Karpas-422 (cell line): Measurements from ENCODE around the gene KIF6. TPM values are rescaled to one million over a fixed set of nuclear protein-coding genes. Genes with fewer than 3 reads are reported as not detected.

Experiments used
- DNase-seq: peaks from one replicate; pipeline ENCODE4 v3.0.0-alpha.2; 2015
- H2AFZ ChIP-seq: fragments of 200-600 bp; sonication (generic); 2 replicates; pipeline ENCODE4 v1.6.1; 2014; ENCODE audit warnings: antibody characterized with exemption, low read length, mixed read lengths
- H3K27ac ChIP-seq: fragments of 200-600 bp; sonication (generic); 2 replicates; pipeline ENCODE4 v1.5.1; 2014; ENCODE audit warnings: mild to moderate bottlenecking, low read length, moderate library complexity
- H3K27me3 ChIP-seq: fragments of 200-600 bp; sonication (generic); 2 replicates; pipeline ENCODE4 v1.6.1; 2014; ENCODE audit warnings: low read length, mixed read lengths
- H3K36me3 ChIP-seq: fragments of 200-600 bp; sonication (generic); 2 replicates; pipeline ENCODE4 v1.6.1; 2014; ENCODE audit warnings: low read length, mixed read lengths; ENCODE audit not compliant: insufficient read depth
- H3K4me1 ChIP-seq: fragments of 200-600 bp; sonication (generic); 2 replicates; pipeline ENCODE4 v1.6.1; 2014; ENCODE audit warnings: mild to moderate bottlenecking, low read length, mixed read lengths
- H3K4me2 ChIP-seq: fragments of 200-600 bp; sonication (generic); 2 replicates; pipeline ENCODE4 v1.6.1; 2014; ENCODE audit warnings: low read length, low read depth, mild to moderate bottlenecking; ENCODE audit not compliant: poor library complexity, severe bottlenecking
- H3K4me3 ChIP-seq: fragments of 200-600 bp; sonication (generic); 2 replicates; pipeline ENCODE4 v1.5.1; 2014; ENCODE audit warnings: mild to moderate bottlenecking, antibody characterized with exemption, low read length, mixed read lengths
- H3K79me2 ChIP-seq: fragments of 200-600 bp; sonication (generic); 2 replicates; pipeline ENCODE4 v1.6.1; 2014; ENCODE audit warnings: mild to moderate bottlenecking, low read length, mixed read lengths
- H3K9ac ChIP-seq: fragments of 200-600 bp; sonication (generic); 2 replicates; pipeline ENCODE4 v1.6.0; 2014; ENCODE audit warnings: low read length
- H3K9me2 ChIP-seq: fragments of 200-600 bp; sonication (generic), shearing (Covaris generic); replicated peaks from 2 replicates; pipeline ENCODE4 v1.6.0; 2014; ENCODE audit warnings: mild to moderate bottlenecking, low read length, moderate library complexity; ENCODE audit not compliant: insufficient read depth
- H3K9me3 ChIP-seq: fragments of 300-700, 200-600 bp; sonication (generic); 2 replicates; pipeline ENCODE4 v1.6.1; 2014; ENCODE audit warnings: low read length, mixed read lengths
- H4K20me1 ChIP-seq: fragments of 200-600 bp; sonication (generic); 2 replicates; pipeline ENCODE4 v1.6.1; 2014; ENCODE audit warnings: mild to moderate bottlenecking, antibody characterized with exemption, low read length, low read depth; ENCODE audit not compliant: insufficient read depth
- total RNA-seq: library from RNA; depleted of rRNA; stranded (reverse); fragments of >200 nt; shearing (Covaris generic); gene quantifications from 2 replicates; pipeline ENCODE4 v1.2.3, GENCODE V29; 2014; ENCODE audit warnings: low replicate concordance

Gene KIF6
- total RNA-seq, 1 experiment from 2014 or later: not detected

DNA sequence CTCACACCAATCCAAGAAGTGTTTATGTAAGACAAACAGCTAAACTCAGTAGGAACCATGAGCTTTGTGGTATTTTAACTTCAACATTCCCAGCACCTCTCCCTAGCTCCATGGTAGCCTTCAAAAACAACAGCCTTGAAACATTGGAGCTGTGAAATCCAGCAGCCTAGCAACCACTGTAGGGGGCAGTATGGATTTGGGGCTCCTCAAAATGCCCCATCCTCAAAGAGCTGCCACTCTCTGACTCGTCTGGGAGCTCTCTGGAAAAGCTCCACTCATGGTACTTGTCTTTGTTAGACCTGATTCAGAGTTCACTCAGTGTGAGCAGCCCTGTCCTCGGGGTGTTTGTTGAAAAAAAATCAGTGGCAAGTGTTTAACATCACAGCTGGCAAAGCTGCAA, 82.9 kb downstream of the KIF6 start:
- Histone ChIP-seq H3K79me2 (no peaks in the 10 kb centered on the region), H3K36me3 (no peaks in the 10 kb centered on the region), H3K27ac (no peak overlapping the region), H2AFZ (no peak overlapping the region), H4K20me1 (no peaks in the 10 kb centered on the region), H3K4me3 (no peak overlapping the region), H3K9ac (no peak overlapping the region), H3K4me1 (no peaks in the 10 kb centered on the region), H3K9me2 (no peaks in the 10 kb centered on the region), H3K27me3 (no peaks in the 10 kb centered on the region), H3K4me2 (no peak overlapping the region), H3K9me3 (no peaks in the 10 kb centered on the region)
- no peak for DNase-seq

DNA sequence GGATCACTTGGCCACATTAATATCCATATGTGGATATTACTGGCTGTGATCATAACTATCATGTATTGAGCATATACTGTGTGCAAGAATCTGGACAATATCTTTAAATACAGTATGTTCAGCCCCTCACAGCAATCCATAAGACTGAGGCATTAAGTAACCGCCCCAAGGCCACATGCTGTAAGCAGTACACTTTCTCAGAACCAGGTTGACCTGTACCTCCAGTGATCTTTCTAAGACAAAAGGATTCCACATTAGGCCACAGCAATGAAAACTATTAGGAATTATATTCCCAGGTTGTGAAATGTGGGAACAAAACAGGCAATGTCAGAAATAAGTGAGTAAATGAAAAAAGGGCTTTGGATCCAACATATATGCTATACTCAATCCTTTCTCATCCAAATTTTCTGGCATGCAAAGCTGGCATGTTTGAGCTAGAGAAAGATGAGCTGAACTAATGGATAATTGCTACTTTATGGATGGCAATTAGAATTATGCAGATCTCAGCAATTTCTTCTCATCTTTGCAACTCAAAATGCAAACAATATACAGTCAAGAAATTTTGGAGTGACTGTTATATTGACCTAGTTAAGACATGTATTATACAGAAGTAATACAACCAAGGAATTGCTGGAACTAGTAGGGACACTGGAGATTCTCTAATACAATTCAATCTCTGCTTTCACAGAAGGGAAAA, 86.9 kb downstream of the KIF6 start:
- no peaks in the 10 kb centered on the region for H3K27me3 ChIP-seq
- H3K9me2 ChIP-seq: no peaks in the 10 kb centered on the region
- H3K4me1 ChIP-seq: no peaks in the 10 kb centered on the region
- no peaks in the 10 kb centered on the region for H3K36me3 ChIP-seq
- no peak overlapping the region for H3K4me3 ChIP-seq
- no peak overlapping the region for H3K9ac ChIP-seq
- H3K27ac ChIP-seq: no peak overlapping the region
- H3K4me2 ChIP-seq: no peak overlapping the region
- no peaks in the 10 kb centered on the region for H3K9me3 ChIP-seq
- H4K20me1 ChIP-seq: no peaks in the 10 kb centered on the region
- H3K79me2 ChIP-seq: no peaks in the 10 kb centered on the region
- H2AFZ ChIP-seq: no peak overlapping the region
- DNase-seq: no peak

DNA sequence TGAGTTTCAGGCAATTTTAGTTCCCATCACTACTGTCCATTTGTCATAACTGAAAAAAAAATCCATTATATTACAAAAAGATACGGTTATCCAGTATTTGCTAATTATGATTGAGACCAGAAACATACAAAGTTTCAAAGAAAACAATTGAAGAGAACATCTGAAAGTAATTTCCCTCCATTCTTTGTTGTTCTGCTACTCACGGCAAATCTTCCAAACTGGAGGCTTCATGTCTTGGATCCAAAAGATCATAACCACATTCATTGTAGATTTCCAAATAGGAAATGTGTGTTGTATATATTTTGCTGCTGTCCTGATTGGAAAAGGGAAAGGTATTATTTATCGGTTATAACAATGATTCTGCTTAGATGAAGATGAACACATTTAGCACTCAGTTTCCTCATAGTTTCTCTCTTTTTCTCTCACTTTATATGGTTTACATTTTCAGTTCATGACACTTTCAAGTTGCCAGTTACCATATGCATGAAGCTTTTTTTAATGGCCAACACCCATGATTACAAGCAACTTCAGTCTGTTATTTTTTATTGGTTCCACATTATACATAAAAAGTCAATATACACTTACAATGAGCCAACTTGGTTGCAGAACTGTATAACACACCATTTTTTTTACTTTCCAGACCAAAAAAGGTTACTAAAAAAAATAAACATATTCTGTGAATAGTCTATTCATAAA, 90.4 kb downstream of the KIF6 start:
- no peak overlapping the region for H3K27ac ChIP-seq
- DNase-seq: no peak
- H3K36me3 ChIP-seq: no peaks in the 10 kb centered on the region
- H3K9me2 ChIP-seq: no peaks in the 10 kb centered on the region
- no peak overlapping the region for H3K4me2 ChIP-seq
- no peaks in the 10 kb centered on the region for H4K20me1 ChIP-seq
- H3K79me2 ChIP-seq: no peaks in the 10 kb centered on the region
- no peaks in the 10 kb centered on the region for H3K27me3 ChIP-seq
- H3K9ac ChIP-seq: no peak overlapping the region
- H2AFZ ChIP-seq: no peak overlapping the region
- no peaks in the 10 kb centered on the region for H3K4me1 ChIP-seq
- H3K9me3 ChIP-seq: no peaks in the 10 kb centered on the region
- no peak overlapping the region for H3K4me3 ChIP-seq

DNA sequence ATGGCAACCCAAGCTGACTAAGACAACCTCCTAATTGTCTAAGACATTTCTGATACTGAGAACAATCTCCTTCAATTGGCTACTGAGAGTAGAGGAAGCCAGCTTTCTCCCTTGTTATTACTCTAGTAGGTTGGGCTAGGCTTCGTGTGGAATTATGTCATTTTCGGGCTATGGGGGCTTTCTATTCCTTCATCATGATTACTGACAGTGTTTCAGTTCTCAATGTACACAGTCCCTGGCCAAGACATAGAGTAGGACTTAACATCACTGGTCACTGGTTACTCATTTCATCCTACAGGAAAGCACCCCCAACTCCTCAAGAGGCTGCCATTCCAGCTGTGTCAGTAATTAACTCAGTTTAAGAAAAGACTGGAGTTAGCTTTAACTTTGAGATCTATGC, 100.0 kb downstream of the KIF6 start:
- H3K36me3 ChIP-seq: no peaks in the 10 kb centered on the region

DNA sequence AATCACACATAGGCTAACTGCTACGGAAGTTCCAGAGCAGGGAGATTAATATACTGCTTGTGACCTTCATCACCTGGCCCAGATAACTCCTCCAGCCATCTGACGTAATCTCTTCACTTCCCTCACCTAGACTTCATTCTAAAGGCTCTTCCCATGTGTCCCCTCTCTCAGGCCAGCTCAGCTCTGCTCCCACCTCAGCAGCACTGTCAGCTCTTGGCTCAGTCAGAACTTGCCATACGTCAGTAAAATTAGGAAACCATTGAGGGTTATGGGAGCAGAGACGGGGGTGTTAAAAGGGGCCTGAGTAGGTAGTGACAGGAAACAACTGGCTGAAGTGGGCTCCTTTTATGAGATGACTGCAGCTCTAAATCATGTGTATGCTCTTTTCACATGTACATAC, 101.5 kb downstream of the KIF6 start:
- H3K36me3 ChIP-seq: no peaks in the 10 kb centered on the region
- no peaks in the 10 kb centered on the region for H3K79me2 ChIP-seq
- H3K9me3 ChIP-seq: no peaks in the 10 kb centered on the region
- H3K4me2 ChIP-seq: no peak overlapping the region
- H3K9ac ChIP-seq: no peak overlapping the region
- no peak overlapping the region for H3K27ac ChIP-seq
- H4K20me1 ChIP-seq: no peaks in the 10 kb centered on the region
- no peak overlapping the region for H2AFZ ChIP-seq
- no peak for DNase-seq
- no peaks in the 10 kb centered on the region for H3K4me1 ChIP-seq
- H3K4me3 ChIP-seq: no peak overlapping the region
- no peaks in the 10 kb centered on the region for H3K27me3 ChIP-seq
- H3K9me2 ChIP-seq: no peaks in the 10 kb centered on the region

More for the DNA sequence above, 100.0 kb downstream of the KIF6 start:
- Histone ChIP-seq H3K27ac (no peak overlapping the region), H4K20me1 (no peaks in the 10 kb centered on the region), H3K4me3 (no peak overlapping the region), H3K27me3 (no peaks in the 10 kb centered on the region), H3K4me2 (no peak overlapping the region), H3K4me1 (no peaks in the 10 kb centered on the region), H3K9ac (no peak overlapping the region), H3K79me2 (no peaks in the 10 kb centered on the region), H2AFZ (no peak overlapping the region), H3K9me3 (no peaks in the 10 kb centered on the region), H3K9me2 (no peaks in the 10 kb centered on the region)
- no peak for DNase-seq

DNA sequence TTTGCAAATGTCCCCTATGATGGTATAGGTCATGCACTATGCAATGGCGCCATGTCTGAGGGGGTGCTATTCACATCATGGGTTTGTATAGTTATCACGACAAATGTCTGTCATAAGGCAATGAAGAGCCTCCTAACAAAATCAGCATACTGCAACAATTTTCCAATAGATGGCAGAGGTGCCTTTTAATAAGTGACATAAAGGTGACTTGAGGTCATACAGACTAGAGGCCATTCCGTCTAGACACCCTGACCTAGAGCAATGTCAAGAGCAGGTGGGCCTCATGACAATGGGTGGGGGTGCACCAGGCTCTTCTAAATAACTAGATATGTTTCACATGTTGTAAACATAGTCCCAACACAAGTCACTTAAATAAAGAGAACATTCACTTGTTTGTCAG, 107.7 kb downstream of the KIF6 start:
- H3K9ac ChIP-seq: no peak overlapping the region
- DNase-seq: no peak
- H3K4me2 ChIP-seq: no peak overlapping the region
- H3K4me1 ChIP-seq: no peaks in the 10 kb centered on the region
- H3K9me3 ChIP-seq: no peaks in the 10 kb centered on the region
- H3K9me2 ChIP-seq: no peaks in the 10 kb centered on the region
- H3K27ac ChIP-seq: no peak overlapping the region
- no peaks in the 10 kb centered on the region for H3K79me2 ChIP-seq
- H3K27me3 ChIP-seq: no peaks in the 10 kb centered on the region
- no peak overlapping the region for H3K4me3 ChIP-seq
- no peak overlapping the region for H2AFZ ChIP-seq
- H4K20me1 ChIP-seq: no peaks in the 10 kb centered on the region
- H3K36me3 ChIP-seq: no peaks in the 10 kb centered on the region

DNA sequence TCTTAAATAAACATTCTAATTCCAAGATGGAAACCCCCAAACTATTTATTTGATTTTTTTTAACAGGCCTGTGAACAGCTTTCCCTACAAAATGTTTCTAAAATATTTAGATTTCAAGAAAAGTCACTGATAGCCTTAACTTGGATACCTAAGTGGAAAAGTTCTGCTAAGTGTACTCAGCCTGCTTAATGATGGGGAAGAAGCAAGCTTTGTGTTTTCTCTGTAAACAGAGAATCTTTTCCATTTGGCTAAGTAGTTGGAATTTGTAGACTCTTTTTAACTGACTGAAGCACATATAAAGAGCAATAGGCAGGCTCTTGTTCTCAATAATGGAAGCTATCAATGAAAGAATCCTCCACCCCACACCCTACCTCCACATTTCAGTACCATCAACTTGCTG, 108.2 kb downstream of the KIF6 start:
- no peak for DNase-seq
- no peaks in the 10 kb centered on the region for H3K9me2 ChIP-seq
- no peak overlapping the region for H2AFZ ChIP-seq
- H3K9me3 ChIP-seq: no peaks in the 10 kb centered on the region
- no peak overlapping the region for H3K4me3 ChIP-seq
- no peaks in the 10 kb centered on the region for H3K79me2 ChIP-seq
- no peaks in the 10 kb centered on the region for H3K36me3 ChIP-seq
- H3K9ac ChIP-seq: no peak overlapping the region
- no peaks in the 10 kb centered on the region for H4K20me1 ChIP-seq
- H3K27ac ChIP-seq: no peak overlapping the region
- H3K4me2 ChIP-seq: no peak overlapping the region
- no peaks in the 10 kb centered on the region for H3K27me3 ChIP-seq
- no peaks in the 10 kb centered on the region for H3K4me1 ChIP-seq

DNA sequence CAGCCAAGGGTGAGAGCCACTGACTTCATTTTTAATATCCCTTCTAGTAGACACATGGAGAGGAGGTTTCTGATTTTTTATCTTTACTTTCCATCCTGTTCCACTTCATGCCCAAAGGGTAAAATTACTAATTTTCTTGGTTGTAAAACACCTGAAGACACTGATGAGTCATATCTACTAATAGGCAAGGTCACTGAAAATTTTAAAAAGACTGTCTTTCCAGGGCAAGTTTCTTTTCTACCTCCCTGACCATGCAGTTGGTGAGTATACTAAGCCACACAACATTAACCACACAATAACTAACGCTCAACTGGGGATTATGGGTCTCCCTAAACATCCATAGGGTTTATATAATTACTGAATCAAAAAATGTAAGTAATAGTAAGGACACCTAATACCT, 109.6 kb downstream of the KIF6 start:
- Histone ChIP-seq H3K4me2 (no peak overlapping the region), H3K27ac (no peak overlapping the region), H3K4me3 (no peak overlapping the region), H3K9me3 (no peaks in the 10 kb centered on the region), H3K79me2 (no peaks in the 10 kb centered on the region), H3K36me3 (no peaks in the 10 kb centered on the region), H3K27me3 (no peaks in the 10 kb centered on the region), H2AFZ (no peak overlapping the region), H3K9ac (no peak overlapping the region), H4K20me1 (no peaks in the 10 kb centered on the region), H3K4me1 (no peaks in the 10 kb centered on the region), H3K9me2 (no peaks in the 10 kb centered on the region)
- DNase-seq: no peak
